Activated CD4-positive, alpha-beta T cell treated with anti-CD3 and anti-CD28 coated beads, Interleukin-2, amount 50 U/mL, for 48 hours (primary cell): ENCODE data around the gene RAB44.

Experiments
- DNase-seq, 2 experiments: peaks; one replicate each; pipeline ENCODE4 v3.0.0-alpha.2; 2020

The RAB44 gene

DNA sequence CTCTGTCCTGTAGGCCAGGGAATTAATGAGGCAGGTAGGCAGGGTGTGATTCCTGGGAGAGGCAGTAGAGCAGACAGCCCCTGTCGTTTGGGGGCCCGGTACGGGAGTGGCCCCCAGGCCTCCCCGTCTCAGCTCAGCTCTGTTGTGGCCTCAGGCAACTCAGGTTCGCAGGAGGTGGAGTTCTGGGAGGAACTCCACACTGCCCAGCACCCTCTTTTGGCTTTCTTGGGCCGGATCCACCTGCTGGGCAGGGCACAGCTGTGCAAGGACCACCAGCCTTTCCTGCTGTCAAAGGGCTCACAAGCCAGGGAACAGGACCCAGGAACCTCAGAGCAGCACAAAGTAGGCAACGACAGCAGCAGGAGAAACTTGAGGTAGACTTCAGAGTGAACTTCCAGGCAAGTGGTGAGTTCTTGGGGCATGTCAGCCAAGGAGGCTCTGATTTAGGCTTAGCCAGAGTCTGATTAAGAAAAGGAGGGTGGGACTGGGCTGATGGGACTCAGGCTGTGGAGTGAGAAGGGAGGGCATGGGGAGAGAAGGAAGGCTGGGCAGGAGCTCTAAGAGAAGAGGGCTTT, 36.9 kb downstream of the RAB44 start:
- no peak for DNase-seq

DNA sequence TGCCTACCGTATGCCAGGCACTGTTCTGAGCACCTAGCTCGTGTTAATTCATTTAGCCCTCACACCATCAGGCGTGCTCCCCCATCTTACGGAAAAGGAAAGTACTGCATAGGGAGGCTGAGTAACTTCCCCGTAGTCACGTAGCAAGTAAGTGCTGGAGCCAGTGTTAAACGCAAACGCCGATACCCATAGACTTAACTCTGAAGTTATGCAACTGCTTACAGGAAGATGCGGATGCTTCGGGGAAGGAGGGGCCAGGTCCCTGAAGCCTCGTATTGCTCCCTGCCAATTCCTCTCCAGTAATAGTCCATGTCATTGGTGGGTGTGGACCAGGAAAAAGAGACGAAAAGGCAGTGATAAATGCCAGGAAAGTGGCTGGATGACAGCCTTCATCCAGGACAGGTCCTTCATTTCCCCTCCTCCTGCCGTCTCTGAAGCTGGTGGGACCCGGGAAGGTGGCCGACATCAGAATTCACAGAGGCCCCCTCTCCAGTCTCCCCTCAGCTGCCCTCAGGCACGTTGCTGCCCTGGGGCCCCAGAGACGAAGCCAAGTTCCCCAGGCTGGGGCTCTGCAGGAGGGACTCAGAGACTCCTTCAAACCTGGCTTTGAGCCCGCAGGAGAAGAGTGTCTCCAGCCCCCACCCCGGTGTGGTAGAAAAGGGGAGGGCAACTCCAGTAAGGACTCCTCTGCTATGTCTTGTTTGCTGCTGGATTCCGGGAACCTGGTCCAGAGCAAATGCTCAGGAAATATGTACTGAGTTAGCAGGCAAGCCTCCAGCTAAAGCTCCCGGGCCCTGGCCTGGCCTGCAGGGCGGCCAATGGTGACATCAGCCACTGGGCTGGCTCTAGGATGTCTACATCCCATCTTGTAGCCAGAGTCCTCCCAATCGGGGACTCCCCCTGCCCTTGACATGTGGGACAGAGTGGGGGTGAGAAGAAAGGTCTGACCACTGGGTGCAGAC, 37.8 kb downstream of the RAB44 start:
- peak in 1 of 2 experiments; percentile 24 for DNase-seq

DNA sequence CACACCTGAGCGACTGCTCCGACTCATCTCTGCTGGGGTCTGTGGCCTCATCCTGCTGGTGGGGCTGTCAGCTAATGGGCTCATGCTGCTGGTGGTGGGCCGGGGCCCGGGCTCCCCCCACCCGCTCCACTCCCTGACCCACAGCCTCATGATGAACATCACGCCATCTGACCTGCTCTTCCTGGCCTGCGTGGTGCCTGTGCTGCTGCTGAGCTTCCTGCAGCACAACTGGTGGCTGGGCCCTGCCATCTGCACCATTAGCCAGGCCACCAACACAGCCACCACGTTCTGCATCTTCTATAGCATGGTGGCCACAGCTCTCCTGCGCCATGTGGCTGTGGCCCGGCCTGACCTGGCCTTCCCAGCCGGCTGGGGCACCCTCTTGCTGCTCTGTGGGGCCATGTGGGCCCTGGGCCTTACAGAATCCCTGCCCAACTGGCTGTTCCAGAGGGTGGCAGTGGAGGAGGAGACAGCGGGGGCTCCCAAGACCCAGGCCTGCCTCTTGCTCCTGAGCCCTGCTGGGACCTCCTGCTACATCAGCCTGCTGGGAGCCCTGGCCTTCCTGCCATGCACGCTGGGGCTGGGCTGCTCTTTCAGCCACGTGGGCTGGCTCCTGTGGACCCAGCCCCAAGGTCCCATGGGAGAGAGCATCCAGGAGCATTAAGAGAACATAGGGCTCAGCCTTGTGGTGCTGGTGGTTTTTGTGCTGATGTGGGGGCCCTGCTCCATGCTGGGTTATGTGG, 39.6 kb downstream of the RAB44 start:
- DNase-seq = no peak

DNA sequence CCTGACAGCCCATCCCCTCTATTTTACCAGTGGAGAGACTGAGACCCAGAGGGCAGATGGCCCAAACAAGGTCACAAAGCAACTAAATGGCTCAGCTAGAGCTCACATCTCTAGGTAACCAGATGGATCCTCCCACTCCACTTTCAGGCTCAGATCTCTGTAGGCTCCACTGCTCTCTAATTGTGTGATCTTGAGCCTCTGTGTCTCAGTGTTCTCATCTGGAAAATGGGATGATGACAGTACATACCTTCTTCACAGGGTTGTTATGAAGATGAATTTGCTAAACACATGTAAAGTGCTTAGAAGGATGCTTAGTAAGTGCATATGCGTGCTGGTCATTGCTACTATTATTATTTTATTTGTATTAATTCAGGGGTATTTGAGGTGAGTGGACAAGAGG, 40.5 kb downstream of the RAB44 start:
- no peak for DNase-seq

DNA sequence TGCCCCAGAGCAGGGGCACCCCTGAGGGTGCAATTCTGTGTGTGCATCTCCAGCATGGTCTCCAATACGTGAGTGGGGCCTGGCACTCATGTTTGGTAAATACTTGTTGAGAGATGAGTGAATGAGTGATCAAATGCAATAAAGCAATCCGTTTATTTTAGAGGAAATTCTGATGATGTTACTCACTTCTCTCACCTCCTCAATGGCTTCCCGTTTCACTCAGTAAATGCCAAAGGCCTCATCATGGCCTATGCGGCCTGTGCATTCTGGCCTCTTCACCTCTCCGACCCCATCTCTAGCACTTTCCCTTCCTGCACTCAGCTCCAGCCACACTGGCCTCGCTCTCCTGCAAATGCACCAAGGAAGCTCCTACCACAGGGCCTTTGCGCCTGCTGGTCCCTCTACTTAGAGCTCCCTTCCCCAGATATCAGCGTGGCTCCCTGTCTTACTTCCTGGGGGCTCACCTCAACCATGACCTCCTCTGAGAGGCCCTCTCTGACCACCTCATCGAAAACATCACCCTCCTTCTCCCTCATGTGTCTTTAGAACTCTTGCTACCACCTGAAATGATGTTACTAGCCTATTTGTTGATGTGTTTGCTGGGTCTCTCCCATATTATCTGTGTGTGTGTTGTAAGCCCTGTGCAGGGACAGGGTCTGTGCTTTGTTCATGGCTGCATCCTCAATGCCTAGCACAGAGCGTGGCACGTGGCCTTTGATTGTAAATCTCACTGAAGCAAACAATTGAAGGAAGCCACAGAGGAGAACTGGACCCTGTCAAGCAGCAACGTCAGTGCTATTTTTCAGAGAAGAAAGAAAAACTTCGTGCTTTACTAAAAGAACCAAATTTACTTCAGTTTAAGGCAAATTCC, 42.6 kb downstream of the RAB44 start:
- no peak for DNase-seq

DNA sequence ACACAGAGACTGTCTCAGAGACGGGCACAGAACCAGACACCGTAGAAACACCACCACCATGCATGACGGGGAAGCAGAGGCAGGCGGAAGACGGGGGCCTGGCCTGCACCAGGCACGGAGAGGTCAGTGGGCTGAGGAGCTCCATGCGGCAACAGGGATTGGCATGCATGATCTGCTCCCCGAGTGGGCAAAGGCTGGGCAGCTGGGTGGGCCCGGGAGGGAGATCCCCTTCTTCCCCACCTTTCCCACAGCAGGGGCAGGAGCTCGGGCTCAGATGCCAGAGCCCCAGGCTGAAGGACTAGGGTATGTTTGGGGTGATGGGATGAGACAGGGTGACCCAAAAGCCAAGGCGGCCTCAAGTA, 43.2 kb downstream of the RAB44 start:
- no peak for DNase-seq

DNA sequence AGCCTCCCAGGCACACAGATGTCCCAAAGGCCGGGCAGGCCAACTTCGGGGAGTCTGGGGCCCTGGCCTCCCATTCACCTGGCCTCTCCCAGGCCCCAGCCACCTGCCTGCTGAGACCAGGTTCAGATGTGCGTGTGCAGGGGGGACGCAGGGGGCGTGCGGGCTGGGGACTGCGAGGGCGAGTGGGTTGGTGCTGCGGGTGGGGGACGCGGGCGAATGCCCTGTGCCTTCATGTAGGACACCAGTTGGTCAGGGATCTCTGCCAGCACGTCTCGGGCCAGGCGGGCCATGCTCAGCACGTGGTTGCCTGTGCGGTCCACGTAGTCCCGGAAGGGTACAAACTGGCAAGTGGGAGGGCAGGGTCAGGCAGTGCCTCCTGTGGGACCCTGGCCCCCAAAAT, 44.5 kb downstream of the RAB44 start:
- DNase-seq = no peak

DNA sequence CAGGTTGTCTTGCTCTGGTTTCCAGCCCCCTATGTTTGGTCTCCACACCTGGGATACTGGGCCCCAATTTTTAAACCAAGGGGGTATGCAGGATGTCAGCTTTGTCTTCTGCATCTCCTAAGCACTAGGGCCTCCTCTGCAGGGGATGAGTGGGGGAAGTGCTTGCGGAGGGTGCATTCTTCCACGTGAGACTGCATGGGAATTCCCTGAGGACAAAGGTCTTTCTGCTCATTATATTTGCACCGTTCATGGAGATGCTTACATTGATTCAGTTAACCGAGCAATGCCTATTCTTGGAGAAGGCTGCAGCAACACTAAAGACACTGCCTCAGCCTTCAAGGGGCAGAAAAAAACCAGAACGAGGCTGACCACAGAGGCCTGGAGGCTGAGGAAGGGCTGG, 45.4 kb downstream of the RAB44 start:
- DNase-seq = no peak

DNA sequence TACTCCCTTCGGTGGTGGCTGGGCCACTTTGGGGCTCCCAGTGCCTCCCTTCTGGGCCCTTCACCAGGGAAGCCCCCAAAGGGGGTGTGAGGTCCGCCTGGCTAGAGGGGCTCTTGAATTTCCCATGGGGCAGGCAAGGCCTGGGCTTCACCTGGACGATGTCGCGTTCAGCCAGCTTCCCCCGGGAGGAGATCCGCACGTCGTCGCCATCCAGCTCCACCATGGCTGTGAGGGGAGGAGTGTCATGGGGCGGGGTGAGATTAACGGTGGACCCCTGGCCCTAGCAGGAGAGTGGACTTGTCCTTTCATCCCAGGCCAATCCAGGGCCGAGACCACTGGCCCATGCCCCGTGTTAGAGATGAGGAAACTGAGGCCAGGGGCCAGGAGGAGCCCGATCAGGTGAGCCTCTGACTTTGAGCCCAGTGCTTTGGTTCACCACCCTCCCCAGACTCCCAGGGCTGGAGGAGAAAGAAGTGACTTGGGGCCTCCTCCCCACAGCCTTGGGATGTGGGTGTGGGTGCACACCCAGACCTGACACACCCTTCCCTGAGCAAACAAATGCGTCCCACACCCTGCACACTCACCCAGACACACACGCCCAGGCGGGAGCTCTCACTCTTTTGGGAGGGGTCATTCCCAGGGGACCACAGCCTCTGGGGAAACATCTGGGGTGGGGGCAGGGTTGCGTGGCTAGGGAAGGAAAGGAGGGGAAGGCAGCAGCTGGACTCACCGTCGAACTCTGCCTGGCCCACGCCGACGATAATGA, 46.1 kb downstream of the RAB44 start:
- DNase-seq = no peak

DNA sequence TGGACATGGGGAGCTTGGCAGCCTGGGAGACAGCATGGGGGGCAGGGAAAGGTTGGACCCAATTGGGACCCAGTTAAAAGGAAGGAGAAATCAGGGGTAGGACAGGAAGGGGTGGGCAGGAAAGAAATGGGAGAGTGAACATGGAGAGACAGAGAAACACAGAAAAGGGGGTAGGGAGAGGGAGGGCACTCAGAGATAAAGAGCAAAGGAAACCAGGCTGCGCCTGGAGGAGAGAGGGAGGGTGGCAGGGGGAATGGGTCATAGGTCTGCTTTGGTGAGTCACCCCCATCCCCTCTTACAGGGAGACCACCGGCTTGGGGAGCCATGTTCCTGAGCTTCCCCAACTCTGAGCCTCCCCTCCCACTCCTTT, 46.7 kb downstream of the RAB44 start:
- no peak for DNase-seq

DNA sequence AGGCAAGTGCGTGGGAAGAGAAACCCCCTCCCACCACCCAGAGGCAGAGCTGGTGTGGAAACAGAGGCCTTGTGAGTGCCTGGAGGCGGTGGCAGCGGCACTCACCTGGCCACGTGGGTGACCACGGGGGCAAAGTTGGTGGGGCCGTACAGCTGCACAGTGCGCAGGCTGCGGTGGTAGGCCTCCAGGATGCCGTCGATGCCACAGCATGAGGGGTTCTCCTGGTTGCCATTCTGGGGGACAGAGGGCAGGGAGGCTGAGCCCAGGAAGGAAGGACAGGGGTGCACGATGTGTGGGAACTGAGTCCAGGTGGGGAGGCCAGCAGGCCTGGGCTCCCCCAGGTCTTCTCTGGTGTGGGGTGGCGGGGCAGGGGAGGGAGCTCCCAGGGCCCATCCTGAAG, 47.7 kb downstream of the RAB44 start:
- DNase-seq = no peak

DNA sequence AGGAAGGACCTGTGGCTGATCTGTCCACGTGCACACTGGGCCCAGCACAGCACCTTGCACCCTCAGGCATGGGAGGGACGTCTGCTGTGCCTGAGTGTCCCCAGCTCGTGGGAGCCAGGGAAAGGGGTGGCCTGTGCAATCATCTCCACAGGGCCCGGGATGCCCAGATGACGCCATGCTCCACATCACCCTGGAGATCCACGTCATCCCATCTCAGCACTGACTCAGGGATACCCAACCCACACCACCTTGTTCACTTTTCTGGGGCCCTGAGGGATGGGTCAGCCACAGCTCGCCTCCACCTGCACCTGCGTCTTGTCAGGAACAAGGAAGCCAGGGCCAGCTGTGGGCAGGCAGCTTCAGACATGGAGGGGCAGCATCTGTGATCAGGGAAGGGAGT, 48.2 kb downstream of the RAB44 start:
- no peak for DNase-seq

DNA sequence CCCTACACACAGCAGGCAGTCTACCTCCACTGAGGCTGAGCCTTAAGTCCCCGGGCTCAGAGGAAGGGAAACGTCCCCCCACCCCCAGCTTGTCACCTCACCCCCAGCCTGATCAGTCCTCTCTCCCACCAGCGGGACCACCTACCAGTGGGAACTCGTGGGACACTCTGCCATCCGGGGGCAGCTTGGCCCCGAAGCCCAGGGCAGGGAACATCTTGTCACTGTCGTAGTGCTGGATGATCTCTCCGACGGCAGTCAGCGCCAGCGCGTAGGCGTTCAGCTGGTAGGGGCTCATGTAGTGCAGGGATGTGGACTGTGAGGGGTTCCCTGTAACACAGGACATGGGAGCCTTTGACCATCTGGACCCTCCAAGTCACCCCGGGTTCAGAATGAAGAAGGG, 48.6 kb downstream of the RAB44 start:
- DNase-seq = no peak

DNA sequence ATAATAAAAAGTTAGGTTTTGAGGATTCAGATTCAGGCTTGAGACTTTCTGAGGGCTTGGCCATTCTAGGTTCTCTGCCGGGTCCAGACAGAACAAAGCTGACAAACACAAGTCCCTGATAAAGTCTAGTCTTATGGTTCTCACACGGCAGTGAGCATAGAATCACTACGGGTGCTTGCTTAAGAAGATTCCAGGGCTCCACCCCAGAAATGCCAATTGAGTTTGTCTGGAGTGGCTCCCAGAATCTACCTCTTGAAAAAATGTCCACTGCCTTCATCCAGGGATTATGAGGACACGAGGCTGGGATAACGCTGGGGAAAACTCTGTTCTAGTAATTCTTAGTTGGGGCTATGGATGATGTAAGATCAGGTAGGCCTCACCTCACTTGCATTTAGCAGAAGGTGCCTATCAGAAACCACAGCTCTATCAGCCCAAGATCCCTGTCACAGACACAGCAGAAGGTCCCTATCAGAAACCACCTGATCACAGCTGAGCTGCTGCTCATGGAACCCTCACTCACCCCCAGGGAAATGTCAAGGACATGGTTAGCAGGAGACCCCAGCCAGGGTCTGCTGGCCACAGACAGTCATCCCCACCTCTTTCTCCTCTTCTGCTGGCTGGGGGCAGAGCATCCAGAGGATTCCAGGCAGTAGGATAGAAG, 52.3 kb downstream of the RAB44 start:
- DNase-seq = no peak

DNA sequence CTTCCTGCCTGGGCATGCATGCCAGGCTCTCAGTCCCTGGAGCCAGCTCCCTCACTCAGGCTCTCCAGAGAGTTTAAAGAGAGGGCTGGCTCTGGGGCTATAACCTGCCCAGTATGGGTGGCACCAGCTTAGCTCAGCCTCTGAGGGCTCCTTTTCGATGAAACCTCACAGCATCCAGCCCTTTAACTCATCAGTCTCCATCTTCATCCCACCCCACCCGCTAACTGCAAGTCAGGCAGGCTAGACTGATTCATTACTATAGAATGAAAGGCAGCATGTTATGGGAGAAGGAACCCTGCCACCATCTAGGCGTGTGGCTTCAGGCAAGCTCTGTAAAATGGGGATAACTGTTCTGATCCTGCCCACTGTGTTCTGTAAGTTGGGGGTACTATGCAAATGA, 53.5 kb downstream of the RAB44 start:
- DNase-seq = no peak

DNA sequence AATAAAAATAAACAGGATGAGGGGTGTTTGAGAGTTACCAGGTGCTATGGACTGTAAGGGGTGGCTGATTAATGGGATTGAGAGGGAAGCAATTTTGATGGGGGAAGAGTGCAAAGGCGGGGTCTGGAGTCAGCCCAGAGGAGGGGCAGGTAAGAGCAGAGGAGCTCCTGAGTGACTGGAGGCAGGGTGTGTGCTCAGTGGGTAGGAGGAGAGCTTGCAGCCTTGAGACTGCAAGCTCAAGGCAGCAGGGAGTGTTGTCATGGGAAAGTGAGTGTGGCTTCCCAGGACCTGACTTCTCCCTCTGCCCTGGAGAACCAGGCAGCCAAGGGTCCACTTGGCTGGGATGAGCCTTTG, 54.2 kb downstream of the RAB44 start:
- DNase-seq = no peak

DNA sequence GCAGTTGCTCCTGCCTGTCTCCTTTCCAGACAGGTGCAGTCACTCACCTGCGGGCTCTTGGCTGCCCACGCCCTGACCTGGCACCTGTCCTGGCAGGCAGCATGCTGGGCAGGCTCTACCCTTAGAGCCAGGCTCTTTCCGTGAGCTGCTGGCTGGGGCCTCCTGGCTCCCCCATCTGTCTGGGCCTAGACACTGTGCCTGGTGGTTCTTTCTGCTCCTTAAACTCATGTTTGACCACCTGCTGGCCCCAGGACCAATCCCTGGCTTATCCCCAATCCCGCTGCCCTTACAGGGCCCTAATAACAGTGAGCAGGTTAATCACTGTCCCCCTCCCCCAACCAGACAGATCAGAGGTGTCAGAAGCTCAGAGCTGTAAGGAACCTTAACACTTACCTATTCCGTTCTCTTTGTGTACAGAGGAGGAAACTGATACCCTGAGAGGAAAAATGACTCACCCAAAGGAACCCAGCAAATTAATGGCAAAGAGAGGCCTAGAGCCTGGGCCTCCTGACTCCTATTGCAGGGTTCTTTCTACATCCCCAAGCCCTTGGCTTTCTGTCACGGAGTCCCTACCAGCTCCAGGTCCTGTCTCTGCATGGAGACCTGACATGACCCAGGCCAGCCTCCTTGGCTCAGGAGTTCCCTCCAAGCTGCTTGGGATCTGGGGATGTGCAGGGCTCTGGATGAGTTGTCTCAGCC, 54.7 kb downstream of the RAB44 start:
- no peak for DNase-seq

DNA sequence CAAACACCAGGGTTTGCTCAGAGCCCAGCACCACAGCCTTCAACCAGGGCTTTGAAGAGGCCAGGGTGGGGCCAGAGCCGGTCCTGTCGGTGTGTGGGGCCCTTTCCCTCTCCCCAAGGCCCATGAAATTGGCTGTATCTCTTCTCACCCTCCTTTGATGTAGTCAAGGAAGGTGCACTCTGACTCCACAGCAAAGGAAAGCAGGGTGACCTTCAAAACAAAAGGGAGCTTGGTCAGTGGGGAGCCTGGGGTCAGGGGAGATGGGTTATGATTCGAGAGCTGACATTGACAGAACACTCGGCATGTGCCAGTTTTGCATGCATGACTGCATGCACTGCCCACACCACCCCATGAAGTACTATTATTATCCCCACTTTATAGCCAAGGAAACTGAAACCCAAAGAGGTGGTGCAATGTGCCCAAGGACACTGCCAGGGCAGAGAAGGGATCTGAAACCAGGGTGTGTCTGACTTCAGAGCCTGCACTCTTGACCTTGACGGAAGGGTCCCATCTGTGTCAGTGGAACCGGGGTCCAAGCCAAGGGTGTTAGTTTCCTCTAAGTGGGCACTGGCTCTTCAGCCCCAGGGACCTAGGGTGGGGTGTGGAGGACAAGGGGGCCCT, 55.4 kb downstream of the RAB44 start:
- no peak for DNase-seq

DNA sequence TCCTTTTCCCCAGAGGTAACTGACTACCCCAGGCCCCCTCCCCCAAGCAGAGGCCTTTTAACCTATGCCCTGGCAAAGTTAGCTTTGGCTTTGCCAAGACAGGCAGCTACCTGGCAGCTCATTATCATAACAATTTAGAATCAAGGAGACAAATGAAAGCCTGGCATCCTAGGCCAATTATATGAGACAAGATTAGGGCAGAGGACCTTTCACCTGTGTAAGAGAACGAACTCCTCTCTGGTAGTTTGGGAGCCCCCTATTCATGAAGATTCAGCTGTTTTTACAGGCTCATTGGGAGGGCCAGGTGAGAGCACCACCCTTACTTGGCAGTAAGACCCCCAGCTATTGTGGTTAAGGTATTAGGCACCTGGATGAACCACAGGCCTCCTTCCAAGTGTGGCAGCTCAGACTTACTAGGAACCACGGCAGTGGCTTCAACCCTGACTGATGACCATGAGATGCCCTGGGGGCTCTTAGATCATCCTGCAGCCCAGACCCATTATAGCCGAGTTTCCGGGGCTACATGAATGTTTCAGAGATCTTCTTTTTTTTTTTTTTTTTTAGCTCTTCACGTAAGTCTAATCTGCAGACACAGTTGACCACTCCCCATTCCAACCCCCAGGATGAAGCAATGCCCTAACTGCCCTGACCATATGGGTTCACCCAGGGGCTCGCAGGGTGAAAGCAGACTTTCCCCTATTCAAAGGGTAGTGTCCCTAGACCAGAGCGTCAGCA, 56.2 kb downstream of the RAB44 start:
- DNase-seq = no peak
